Upper lobe of left lung (tissue), 6 donors: ENCODE results near the gene CASP3. TPM values are rescaled to one million over a fixed set of nuclear protein-coding genes. Genes with fewer than 3 reads are reported as not detected.

ENCODE experiments used
- ATAC-seq, 2 donors: fragments of 200-7000 bp; cut with Tn5 transposase; one replicate each; pipeline ENCODE4 v1.9.1; 2022; ENCODE audit warnings: mild to moderate bottlenecking in 2 of 2, moderate library complexity in 2 of 2; ENCODE audit not compliant: low FRiP score in 2 of 2
- DNase-seq, 2 donors: peaks; one replicate each; pipeline ENCODE4 v3.0.0-alpha.2; 2019 to 2020
- H3K27ac ChIP-seq, 4 donors: fragments of 200-600 bp; sonication (generic); one replicate each; pipeline ENCODE4 v1.5.1; 2016 to 2019
- H3K27me3 ChIP-seq, 4 donors: fragments of 200-600 bp; sonication (generic); one replicate each; pipeline ENCODE4 v1.5.1; 2017 to 2019
- H3K36me3 ChIP-seq, 4 donors: fragments of 200-600 bp; sonication (generic); one replicate each; pipeline ENCODE4 v1.5.1; 2016 to 2019
- H3K4me1 ChIP-seq, 4 donors: fragments of 200-600 bp; sonication (generic); one replicate each; pipeline ENCODE4 v1.5.1; 2018 to 2019
- H3K4me3 ChIP-seq, 4 donors: fragments of 200-600 bp; sonication (generic); one replicate each; pipeline ENCODE4 v1.5.1; 2017 to 2019; ENCODE audit warnings: mild to moderate bottlenecking in 2 of 4, moderate library complexity in 1 of 4
- H3K9me3 ChIP-seq, 4 donors: fragments of 200-600 bp; sonication (generic); one replicate each; pipeline ENCODE4 v1.5.1; 2018 to 2019
- EP300 ChIP-seq, 4 donors: sonication (generic); formaldehyde crosslinking; IDR thresholded peaks; one replicate each; pipeline ENCODE4 v1.5.1; 2017; ENCODE audit warnings: antibody characterized with exemption in 4 of 4, control low read depth in 2 of 4
- POLR2A ChIP-seq, 4 donors: fragments of 450-650 bp; IDR thresholded peaks; one replicate each; pipeline ENCODE4 v1.5.1; 2016 to 2017; ENCODE audit warnings: antibody characterized with exemption in 4 of 4, mild to moderate bottlenecking in 2 of 4
- POLR2AphosphoS5 ChIP-seq, 2 donors: sonication (generic); formaldehyde crosslinking; IDR thresholded peaks; one replicate each; pipeline ENCODE4 v1.5.1; 2017; ENCODE audit warnings: antibody characterized with exemption in 2 of 2
- WGBS, 2 donors: methylation state at CpG; one replicate each; pipeline ENCODE4 v1.1.5; 2017 to 2018; 5-methylcytosine and 5-hydroxymethylcytosine counted together
- total RNA-seq, 6 donors: library from RNA; depleted of rRNA in 4 of 6; stranded (reverse); fragments of >200 nt in 4 of 6; gene quantifications; one replicate each; pipeline versions ENCODE4 v1.1.0 to v1.2.1, GENCODE V29; 2016 to 2021
- TF ChIP-seq, protein P1 (sequence below), 6 experiments: fragments of 450-650 bp in 4 of 6; fragments of 200-600 bp in 2 of 6; sonication (generic) in 2 of 6; IDR thresholded peaks; one replicate each; pipeline ENCODE4 v1.5.1; 2016 to 2019; ENCODE audit warnings: antibody characterized with exemption in 6 of 6
- donor health status: DM: no; HTN: no; CAD: no; lungs with moderate emphysema.
- donor health status: DM: no; HTN: yes; CAD: no; lungs with severe emphysema.

The CASP3 gene
- total RNA-seq, 6 donors from 2014 or later: 7.0 to 25.5 (median 15.0) TPM

- Histone ChIP-seq H3K36me3 (peaks cover 0 to 3% (median 0%) of the 10 kb centered on the region in 4 donors), H3K4me1 (peaks cover 28 to 45% (median 35%) of the 10 kb centered on the region in 4 donors), H3K9me3 (no peaks in the 10 kb centered on the region), H3K27me3 (no peaks in the 10 kb centered on the region), H3K27ac (peak overlapping the region in 1 of 4 donors; percentile 20), H3K4me3 (no peak overlapping the region)
- 82 to 83% methylated on average over 9 of the region's 9 CpGs for WGBS, 2 donors
- TF ChIP-seq, protein P1, sequence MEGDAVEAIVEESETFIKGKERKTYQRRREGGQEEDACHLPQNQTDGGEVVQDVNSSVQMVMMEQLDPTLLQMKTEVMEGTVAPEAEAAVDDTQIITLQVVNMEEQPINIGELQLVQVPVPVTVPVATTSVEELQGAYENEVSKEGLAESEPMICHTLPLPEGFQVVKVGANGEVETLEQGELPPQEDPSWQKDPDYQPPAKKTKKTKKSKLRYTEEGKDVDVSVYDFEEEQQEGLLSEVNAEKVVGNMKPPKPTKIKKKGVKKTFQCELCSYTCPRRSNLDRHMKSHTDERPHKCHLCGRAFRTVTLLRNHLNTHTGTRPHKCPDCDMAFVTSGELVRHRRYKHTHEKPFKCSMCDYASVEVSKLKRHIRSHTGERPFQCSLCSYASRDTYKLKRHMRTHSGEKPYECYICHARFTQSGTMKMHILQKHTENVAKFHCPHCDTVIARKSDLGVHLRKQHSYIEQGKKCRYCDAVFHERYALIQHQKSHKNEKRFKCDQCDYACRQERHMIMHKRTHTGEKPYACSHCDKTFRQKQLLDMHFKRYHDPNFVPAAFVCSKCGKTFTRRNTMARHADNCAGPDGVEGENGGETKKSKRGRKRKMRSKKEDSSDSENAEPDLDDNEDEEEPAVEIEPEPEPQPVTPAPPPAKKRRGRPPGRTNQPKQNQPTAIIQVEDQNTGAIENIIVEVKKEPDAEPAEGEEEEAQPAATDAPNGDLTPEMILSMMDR (IDR thresholded peaks at IDR 0.05): no peak
- TF ChIP-seq EP300 (IDR thresholded peaks at IDR 0.05) (no peak), POLR2AphosphoS5 (IDR thresholded peaks at IDR 0.05) (no peak), POLR2A (IDR thresholded peaks at IDR 0.05) (no peak)
- DNase-seq (no peak), ATAC-seq (no peak)
Observed at GRCh38 chr4:184644553-184645307, 4.5 kb downstream of the CASP3 start.

DNA sequence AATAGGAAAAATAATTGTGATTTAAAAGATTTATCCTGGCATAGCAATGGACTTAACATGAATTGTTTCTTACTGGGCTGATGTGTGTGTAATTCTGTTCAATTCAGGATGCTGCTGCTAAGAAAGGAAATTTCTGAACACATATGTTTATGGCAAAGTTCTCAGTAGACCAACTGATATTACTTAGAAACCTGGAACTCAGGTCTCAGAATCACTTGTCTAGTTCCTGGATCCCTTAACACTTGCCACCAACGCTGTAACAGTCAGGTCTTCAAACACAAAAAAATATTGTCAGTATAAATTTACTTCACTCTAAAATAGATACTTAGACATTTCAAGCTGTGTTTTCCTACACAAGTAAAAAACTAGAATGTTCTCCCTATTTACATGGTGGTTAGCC lies 5.5 kb downstream of the CASP3 start:
- H3K9me3 ChIP-seq: no peaks in the 10 kb centered on the region
- ATAC-seq: no peak

DNA sequence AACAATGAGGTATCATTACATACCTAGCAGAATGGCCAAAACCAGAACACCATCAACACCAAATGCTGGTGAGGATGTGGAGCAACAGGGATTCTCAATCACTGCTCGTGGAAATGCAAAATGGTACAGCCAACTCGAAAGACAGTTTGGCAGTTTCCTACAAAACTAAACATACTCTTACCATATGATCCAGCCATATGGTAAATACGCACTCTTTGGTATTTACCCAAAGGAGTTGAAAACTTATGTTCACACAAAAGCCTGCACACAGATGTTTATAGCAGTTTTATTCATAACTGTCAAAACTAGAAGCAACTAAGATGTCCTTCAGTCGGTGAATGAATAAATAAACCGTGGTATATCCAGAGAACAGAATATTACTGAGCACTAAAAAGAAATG lies 7.8 kb downstream of the CASP3 start:
- H3K36me3 ChIP-seq: peaks cover 9 to 21% (median 15%) of the 10 kb centered on the region in 4 donors
- DNase-seq (no peak), ATAC-seq (no peak)
- TF ChIP-seq, protein P1 (IDR thresholded peaks at IDR 0.05): no peak
- TF ChIP-seq POLR2AphosphoS5 (IDR thresholded peaks at IDR 0.05) (no peak), EP300 (IDR thresholded peaks at IDR 0.05) (no peak), POLR2A (IDR thresholded peaks at IDR 0.05) (no peak)
- no peak overlapping the region for H3K27ac ChIP-seq
- peaks cover 10 to 26% (median 20%) of the 10 kb centered on the region in 4 donors for H3K4me1 ChIP-seq
- no peaks in the 10 kb centered on the region for H3K9me3 ChIP-seq
- H3K27me3 ChIP-seq: no peaks in the 10 kb centered on the region
- 92 to 99% methylated on average over 5 of the region's 5 CpGs for WGBS, 2 donors
- H3K4me3 ChIP-seq: no peak overlapping the region

More for the DNA sequence above, 5.5 kb downstream of the CASP3 start:
- no peak for DNase-seq
- H3K4me3 ChIP-seq: no peak overlapping the region
- 83 to 91% methylated on average over 1 of the region's 1 CpG for WGBS, 2 donors
- peak overlapping the region in 1 of 4 donors; percentile 35 for H3K27ac ChIP-seq
- peaks cover 0 to 3% (median 0%) of the 10 kb centered on the region in 4 donors for H3K36me3 ChIP-seq
- TF ChIP-seq POLR2A (IDR thresholded peaks at IDR 0.05) (no peak), EP300 (IDR thresholded peaks at IDR 0.05) (no peak), POLR2AphosphoS5 (IDR thresholded peaks at IDR 0.05) (no peak)
- TF ChIP-seq, protein P1 (IDR thresholded peaks at IDR 0.05): no peak
- H3K27me3 ChIP-seq: no peaks in the 10 kb centered on the region
- peaks cover 28 to 45% (median 35%) of the 10 kb centered on the region in 4 donors for H3K4me1 ChIP-seq

DNA sequence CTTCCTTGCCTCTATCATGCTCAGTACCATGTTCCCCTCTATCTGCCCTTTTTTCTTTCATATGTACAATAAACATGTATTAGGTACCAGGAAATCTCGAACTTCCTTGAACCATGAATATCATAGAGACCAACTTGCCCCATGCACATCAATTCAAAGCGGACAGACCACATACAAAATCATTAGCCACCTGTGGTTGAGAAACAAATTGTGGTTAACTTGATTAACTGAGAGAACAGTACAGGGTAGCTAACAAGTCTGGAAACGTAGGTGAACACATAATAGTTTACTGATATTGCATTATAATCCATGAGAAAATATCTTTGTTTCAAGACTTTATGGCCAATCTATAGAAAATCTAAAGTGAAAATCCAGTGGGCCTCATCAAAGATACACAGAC lies 8.2 kb downstream of the CASP3 start:
- H3K36me3 ChIP-seq: peaks cover 9 to 25% (median 20%) of the 10 kb centered on the region in 4 donors
- H3K4me1 ChIP-seq: peaks cover 6 to 22% (median 16%) of the 10 kb centered on the region in 4 donors
- no peaks in the 10 kb centered on the region for H3K27me3 ChIP-seq
- no peak for DNase-seq
- no peak overlapping the region for H3K27ac ChIP-seq
- H3K9me3 ChIP-seq: no peaks in the 10 kb centered on the region
- no peak for ATAC-seq
- no peak overlapping the region for H3K4me3 ChIP-seq
- 78 to 79% methylated on average over 3 of the region's 3 CpGs for WGBS, 2 donors
- no peak for TF ChIP-seq POLR2AphosphoS5 (IDR thresholded peaks at IDR 0.05)
- TF ChIP-seq, protein P1 (IDR thresholded peaks at IDR 0.05): no peak
- TF ChIP-seq POLR2A (IDR thresholded peaks at IDR 0.05): no peak
- TF ChIP-seq EP300 (IDR thresholded peaks at IDR 0.05): no peak
